Measurements from ENCODE around the gene SENP7.

Gene SENP7

DNA sequence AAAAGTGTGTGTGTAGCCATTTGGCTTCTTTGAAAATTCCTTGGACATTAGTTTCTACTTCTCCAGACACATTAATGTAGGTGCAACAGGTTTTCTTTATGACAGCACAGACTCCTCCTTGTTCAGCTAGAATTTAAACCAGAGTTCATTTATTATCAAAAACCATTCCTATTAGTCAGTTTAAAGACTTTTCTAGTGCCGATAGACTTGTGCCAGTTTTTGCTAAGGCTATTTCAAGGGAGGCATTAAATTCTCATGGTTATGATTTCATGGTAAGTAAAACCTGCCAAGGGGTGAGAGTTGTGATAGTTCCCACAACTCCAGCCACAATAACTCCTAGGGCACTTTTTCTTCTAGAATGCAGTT lies 20.6 kb upstream of the SENP7 start:
- Mint-ChIP-seq H3K27ac (no peak overlapping the region), H3K27me3 (peaks cover 4% of the 10 kb centered on the region), H3K4me1 (peaks cover 4% of the 10 kb centered on the region), H3K36me3 (no peaks in the 10 kb centered on the region), H3K9me3 (peaks cover 2% of the 10 kb centered on the region), H3K4me3 (no peak overlapping the region)
- ATAC-seq (ENCODE audit: low read depth) (no peak), DNase-seq (ENCODE audit: low spot score in 2 of 2) (no peak)

- Mint-ChIP-seq H3K27me3 (peaks cover 4% of the 10 kb centered on the region), H3K4me3 (no peak overlapping the region), H3K27ac (no peak overlapping the region), H3K36me3 (no peaks in the 10 kb centered on the region), H3K4me1 (peaks cover 4% of the 10 kb centered on the region), H3K9me3 (peaks cover 2% of the 10 kb centered on the region)
- DNase-seq (ENCODE audit: low spot score in 2 of 2): no peak
- ATAC-seq (ENCODE audit: low read depth): no peak
These were observed 20.0 kb upstream of the SENP7 start for GRCh38 chr3:101532783-101533602.

DNA sequence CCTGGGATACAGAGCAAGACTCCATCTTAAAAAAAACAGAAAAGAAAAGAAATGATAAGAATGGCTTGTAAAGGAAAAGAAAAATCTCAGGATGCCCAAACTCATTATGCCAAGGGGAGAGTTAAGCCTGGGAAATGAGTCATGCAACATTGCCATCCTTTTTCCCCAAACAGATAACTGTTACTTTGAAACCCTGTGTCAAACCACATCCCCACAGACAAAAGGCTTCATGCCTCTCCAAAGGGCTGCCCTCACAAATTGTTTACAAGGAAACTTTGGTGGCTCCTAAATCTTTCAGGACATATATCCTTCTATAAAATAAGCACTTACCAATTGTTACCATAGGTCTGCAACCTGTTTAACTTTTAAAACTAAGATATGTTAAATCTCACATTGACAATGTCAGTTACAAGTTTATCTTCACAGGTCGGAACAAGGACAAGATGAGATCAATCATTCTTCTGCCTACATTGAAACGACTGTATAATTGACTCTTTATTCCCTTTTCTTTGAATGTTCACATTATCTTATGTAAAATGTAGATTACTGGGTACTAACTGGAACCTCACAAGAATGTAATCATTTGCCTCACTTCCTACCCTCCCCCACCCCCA lies 18.6 kb upstream of the SENP7 start:
- DNase-seq (ENCODE audit: low spot score in 2 of 2) (no peak), ATAC-seq (ENCODE audit: low read depth) (no peak)
- Mint-ChIP-seq H3K36me3 (no peaks in the 10 kb centered on the region), H3K27me3 (peaks cover 4% of the 10 kb centered on the region), H3K27ac (no peak overlapping the region), H3K4me1 (no peaks in the 10 kb centered on the region), H3K4me3 (no peak overlapping the region), H3K9me3 (peaks cover 2% of the 10 kb centered on the region)

- Mint-ChIP-seq H3K27me3 (peaks cover 4% of the 10 kb centered on the region), H3K27ac (no peak overlapping the region)
- no peak for ATAC-seq (ENCODE audit: low read depth)
These were observed 17.7 kb upstream of the SENP7 start for GRCh38 chr3:101530686-101531047.

GRCh38 chr3:101529816-101530685 lies 17.0 kb upstream of the SENP7 start:
- Mint-ChIP-seq H3K9me3 (peaks cover 3% of the 10 kb centered on the region), H3K4me3 (no peak overlapping the region), H3K27ac (no peak overlapping the region), H3K4me1 (no peaks in the 10 kb centered on the region), H3K36me3 (peaks cover 1% of the 10 kb centered on the region), H3K27me3 (peaks cover 4% of the 10 kb centered on the region)
- ATAC-seq (ENCODE audit: low read depth) (no peak), DNase-seq (ENCODE audit: low spot score in 2 of 2) (no peak)

More at GRCh38 chr3:101530686-101531047, 17.7 kb upstream of the SENP7 start:
- no peak overlapping the region for H3K4me3 Mint-ChIP-seq
- peaks cover 2% of the 10 kb centered on the region for H3K9me3 Mint-ChIP-seq
- H3K4me1 Mint-ChIP-seq: no peaks in the 10 kb centered on the region
- no peaks in the 10 kb centered on the region for H3K36me3 Mint-ChIP-seq
- DNase-seq (ENCODE audit: low spot score in 2 of 2): no peak

DNA sequence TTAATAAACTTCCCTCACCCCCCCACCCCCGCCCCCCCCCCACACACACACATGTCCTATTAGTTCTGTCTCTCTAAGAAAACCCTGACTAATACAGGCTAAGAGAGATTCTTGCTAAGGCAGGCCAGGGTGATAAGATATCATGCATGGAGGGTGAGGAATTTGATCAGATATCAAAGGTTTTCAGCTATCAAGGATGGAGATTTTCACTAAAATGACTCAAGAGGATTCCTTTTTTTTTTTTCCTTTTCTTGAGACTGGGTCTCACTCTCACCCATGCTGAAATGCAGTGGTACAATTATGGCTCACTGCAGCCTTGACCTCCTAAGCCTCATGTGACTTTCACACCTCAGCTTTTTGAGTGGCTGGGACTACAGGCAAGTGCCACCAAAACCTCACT lies 14.9 kb upstream of the SENP7 start:
- Mint-ChIP-seq H3K4me1 (no peaks in the 10 kb centered on the region), H3K27ac (no peak overlapping the region), H3K4me3 (no peak overlapping the region), H3K36me3 (peaks cover 3% of the 10 kb centered on the region), H3K9me3 (peaks cover 5% of the 10 kb centered on the region), H3K27me3 (peaks cover 1% of the 10 kb centered on the region)
- no peak for ATAC-seq (ENCODE audit: low read depth)
- no peak for DNase-seq (ENCODE audit: low spot score in 2 of 2)

- Mint-ChIP-seq H3K4me3 (no peak overlapping the region), H3K27me3 (peaks cover 1% of the 10 kb centered on the region), H3K4me1 (no peaks in the 10 kb centered on the region), H3K36me3 (peaks cover 3% of the 10 kb centered on the region), H3K27ac (no peak overlapping the region), H3K9me3 (peaks cover 5% of the 10 kb centered on the region)
- no peak for DNase-seq (ENCODE audit: low spot score in 2 of 2)
- no peak for ATAC-seq (ENCODE audit: low read depth)
These were observed 14.4 kb upstream of the SENP7 start for GRCh38 chr3:101527441-101527840.

DNA sequence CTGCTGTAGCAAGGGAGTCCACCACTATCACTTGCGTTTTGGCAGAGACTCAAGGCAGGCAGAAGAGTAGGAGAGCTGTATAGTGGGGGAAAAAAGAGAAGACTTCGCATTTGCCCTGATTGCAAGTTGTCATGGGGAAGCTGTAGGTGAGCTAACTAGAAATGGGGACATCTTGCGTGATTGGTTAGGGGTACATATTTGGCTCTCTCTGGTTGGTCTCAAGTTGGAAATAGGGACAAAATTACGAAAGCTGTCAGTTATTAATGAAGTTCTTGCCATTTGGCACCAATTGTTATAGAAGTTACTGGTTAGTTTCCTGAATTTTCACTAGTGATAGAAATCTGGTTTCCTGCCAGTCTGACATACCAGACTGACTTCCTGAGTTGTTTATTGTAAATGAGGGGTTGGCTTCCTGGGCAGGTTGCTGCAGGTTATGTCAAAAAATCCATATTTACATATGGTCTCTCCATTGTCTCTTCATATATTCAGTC lies 8.2 kb upstream of the SENP7 start:
- peaks cover 2% of the 10 kb centered on the region for H3K27me3 Mint-ChIP-seq
- DNase-seq (ENCODE audit: low spot score in 2 of 2): no peak
- no peak overlapping the region for H3K27ac Mint-ChIP-seq
- H3K36me3 Mint-ChIP-seq: peaks cover 3% of the 10 kb centered on the region
- H3K4me1 Mint-ChIP-seq: peaks cover 11% of the 10 kb centered on the region
- no peak for ATAC-seq (ENCODE audit: low read depth)
- H3K9me3 Mint-ChIP-seq: peaks cover 3% of the 10 kb centered on the region
- H3K4me3 Mint-ChIP-seq: no peak overlapping the region

GRCh38 chr3:101519685-101520365 lies 6.8 kb upstream of the SENP7 start:
- H3K4me1 Mint-ChIP-seq: peaks cover 11% of the 10 kb centered on the region
- no peak overlapping the region for H3K4me3 Mint-ChIP-seq
- no peak for DNase-seq (ENCODE audit: low spot score in 2 of 2)
- H3K27ac Mint-ChIP-seq: no peak overlapping the region
- no peaks in the 10 kb centered on the region for H3K36me3 Mint-ChIP-seq
- peaks cover 2% of the 10 kb centered on the region for H3K27me3 Mint-ChIP-seq
- no peaks in the 10 kb centered on the region for H3K9me3 Mint-ChIP-seq
- ATAC-seq (ENCODE audit: low read depth): no peak

DNA sequence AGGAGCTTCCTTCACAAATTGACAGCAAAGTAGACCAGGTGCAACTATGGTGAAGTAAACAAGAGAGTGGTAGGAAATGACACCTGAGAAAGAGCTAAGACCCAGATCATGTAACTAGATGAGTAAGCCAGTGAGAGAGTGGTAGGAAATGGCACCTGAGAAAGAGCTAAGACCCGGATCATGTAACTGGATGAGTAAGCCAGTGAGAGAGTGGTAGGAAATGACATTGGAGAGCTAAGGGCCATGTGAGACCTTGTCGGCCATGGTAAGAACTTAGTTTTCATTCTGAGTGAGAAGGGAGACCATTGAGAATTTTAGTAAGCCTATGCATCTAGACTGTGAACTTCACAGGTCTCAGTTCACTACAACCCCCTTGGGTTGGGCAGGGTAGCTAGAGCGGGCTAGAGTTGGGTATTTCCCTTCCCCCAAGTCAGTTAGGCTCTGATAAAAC lies 5.4 kb upstream of the SENP7 start:
- peaks cover 2% of the 10 kb centered on the region for H3K27me3 Mint-ChIP-seq
- H3K4me3 Mint-ChIP-seq: no peak overlapping the region
- H3K36me3 Mint-ChIP-seq: no peaks in the 10 kb centered on the region
- no peaks in the 10 kb centered on the region for H3K9me3 Mint-ChIP-seq
- peak overlapping the region; percentile 82 for H3K27ac Mint-ChIP-seq
- peak; percentile 77 for ATAC-seq (ENCODE audit: low read depth)
- no peak for DNase-seq (ENCODE audit: low spot score in 2 of 2)
- peaks cover 11% of the 10 kb centered on the region for H3K4me1 Mint-ChIP-seq

- peaks cover 5% of the 10 kb centered on the region for H3K36me3 Mint-ChIP-seq
- no peak for DNase-seq (ENCODE audit: low spot score in 2 of 2)
- ATAC-seq (ENCODE audit: low read depth): peak; percentile 69
- no peaks in the 10 kb centered on the region for H3K9me3 Mint-ChIP-seq
- peak overlapping the region; percentile 96 for H3K27ac Mint-ChIP-seq
- H3K27me3 Mint-ChIP-seq: peaks cover 2% of the 10 kb centered on the region
- H3K4me3 Mint-ChIP-seq: peak overlapping the region; percentile 99
- peaks cover 23% of the 10 kb centered on the region for H3K4me1 Mint-ChIP-seq
These were observed 491 bp upstream of the SENP7 start for GRCh38 chr3:101513419-101513986.

- Mint-ChIP-seq H3K27ac (peak overlapping the region; percentile 96), H3K27me3 (no peaks in the 10 kb centered on the region)
- peak; percentile 19 for ATAC-seq (ENCODE audit: low read depth)
These were observed 691 bp downstream of the SENP7 start for GRCh38 chr3:101512396-101512645.

GRCh38 chr3:101509811-101510210 lies 3.2 kb downstream of the SENP7 start:
- peak overlapping the region; percentile 18 for H3K27ac Mint-ChIP-seq
- H3K4me3 Mint-ChIP-seq: no peak overlapping the region
- H3K27me3 Mint-ChIP-seq: no peaks in the 10 kb centered on the region
- ATAC-seq (ENCODE audit: low read depth) (no peak), DNase-seq (ENCODE audit: low spot score in 2 of 2) (no peak)
- peaks cover 8% of the 10 kb centered on the region for H3K36me3 Mint-ChIP-seq
- H3K4me1 Mint-ChIP-seq: peaks cover 20% of the 10 kb centered on the region
- H3K9me3 Mint-ChIP-seq: no peaks in the 10 kb centered on the region

More at GRCh38 chr3:101512396-101512645, 691 bp downstream of the SENP7 start:
- peak in 1 of 2 donors; percentile 1 for DNase-seq (ENCODE audit: low spot score in 2 of 2)
- Mint-ChIP-seq H3K9me3 (no peaks in the 10 kb centered on the region), H3K4me3 (peak overlapping the region; percentile 99), H3K4me1 (peaks cover 20% of the 10 kb centered on the region), H3K36me3 (peaks cover 8% of the 10 kb centered on the region)
